Measurements from ENCODE around the gene PCSK1N.
"Not testable (repeated sequence)": the region's sequence is repeated elsewhere in the genome, so short reads cannot be mapped to it uniquely, and the experiment has no call there.

PCSK1N gene

DNA sequence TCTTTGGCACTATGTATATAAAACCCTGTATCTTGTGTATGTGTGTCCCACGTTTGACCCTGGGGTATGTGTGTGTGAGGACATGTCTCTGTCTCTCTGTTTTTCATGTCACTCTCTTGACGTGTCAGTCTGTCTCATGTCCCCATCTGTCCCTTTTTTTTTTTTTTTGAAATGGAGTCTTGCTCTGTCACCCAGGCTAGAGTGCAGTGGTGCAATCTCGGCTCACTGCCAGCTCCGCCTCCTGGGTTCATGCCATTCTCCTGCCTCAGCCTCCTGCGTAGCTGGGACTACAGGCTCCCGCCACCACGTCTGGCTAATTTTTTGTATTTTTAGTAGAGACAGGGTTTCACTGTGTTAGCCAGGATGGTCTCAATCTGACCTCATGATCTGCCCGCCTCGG is 16.0 kb downstream of the PCSK1N start:
- DNase-seq, result not testable (repeated sequence)

DNA sequence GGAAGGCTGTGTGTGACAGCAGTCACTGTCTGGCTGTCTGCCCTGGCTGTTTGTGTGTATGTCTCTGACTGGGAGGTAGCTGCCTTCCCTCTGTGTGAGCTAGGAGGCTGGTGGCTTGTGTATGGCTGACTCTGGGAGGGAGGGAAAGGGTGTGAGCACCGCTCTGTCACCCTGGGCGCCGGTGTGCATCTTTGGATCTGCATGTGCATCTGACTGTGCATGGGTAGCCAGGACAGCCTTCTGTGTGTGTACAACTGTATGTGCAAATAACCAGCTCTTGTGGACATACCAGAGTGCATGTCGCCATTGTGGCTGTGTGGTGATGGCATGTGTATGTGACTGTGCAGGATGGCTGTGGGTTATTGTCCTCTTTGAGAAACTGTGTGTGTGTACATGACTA is 16.5 kb downstream of the PCSK1N start:
- no peak for DNase-seq

DNA sequence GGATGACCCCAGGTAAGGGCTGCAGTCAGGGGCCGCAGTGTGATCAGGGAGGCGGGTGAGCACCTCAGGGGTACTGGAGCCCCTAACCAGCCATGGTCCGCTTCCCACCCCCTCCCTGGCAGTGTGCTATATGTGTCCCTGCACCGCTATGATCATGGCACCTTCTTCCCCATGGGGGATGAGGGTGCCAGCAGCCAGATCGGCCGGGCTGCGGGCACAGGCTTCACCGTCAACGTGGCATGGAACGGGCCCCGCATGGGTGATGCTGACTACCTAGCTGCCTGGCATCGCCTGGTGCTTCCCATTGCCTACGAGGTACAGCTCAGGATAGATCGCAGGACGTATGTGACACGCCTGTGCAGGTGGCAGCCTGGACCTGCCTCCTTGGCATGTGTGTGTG is 17.3 kb downstream of the PCSK1N start:
- no peak for DNase-seq

DNA sequence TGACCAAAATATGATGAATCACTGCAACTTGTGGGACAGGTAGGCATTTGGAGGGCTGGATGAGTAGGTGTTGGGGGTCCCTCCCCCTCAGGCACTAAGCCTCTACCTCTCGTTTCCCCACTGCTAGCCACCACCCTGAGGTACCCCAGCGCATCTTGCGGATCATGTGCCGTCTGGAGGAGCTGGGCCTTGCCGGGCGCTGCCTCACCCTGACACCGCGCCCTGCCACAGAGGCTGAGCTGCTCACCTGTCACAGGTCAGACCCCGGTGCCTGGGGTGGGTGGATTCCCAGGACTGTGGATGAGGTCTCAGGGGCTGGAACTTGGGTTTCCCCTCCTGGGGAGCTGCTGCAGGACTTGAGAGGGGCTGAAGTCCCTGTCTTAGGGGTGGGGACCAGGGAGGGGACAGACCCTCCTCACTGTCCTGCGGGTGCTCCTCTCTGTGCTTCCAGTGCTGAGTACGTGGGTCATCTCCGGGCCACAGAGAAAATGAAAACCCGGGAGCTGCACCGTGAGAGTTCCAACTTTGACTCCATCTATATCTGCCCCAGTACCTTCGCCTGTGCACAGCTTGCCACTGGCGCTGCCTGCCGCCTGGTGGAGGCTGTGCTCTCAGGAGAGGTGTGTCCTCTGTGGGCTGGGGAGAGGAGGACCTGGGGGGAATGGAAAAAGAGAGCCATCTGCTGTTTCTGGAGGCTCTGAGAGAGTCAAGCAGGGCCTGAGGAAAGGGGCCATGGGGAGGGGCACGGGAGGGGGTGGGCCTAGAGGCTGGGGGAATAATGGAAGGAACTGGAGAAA is 19.2 kb downstream of the PCSK1N start:
- no peak for DNase-seq

DNA sequence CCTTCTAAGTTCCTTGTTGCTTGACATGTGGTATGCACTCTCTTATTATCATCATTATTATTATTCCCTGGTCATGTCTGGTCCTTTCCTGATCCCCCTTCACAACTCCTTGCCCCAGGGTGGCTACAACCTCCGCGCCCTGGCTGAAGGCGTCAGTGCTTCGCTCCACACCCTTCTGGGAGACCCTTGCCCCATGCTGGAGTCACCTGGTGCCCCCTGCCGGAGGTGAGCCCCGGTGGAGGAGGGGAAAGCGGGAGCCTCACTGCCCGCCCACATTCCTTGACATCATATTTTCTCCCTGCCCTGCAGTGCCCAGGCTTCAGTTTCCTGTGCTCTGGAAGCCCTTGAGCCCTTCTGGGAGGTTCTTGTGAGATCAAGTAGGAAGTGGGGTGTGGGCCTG is 20.1 kb downstream of the PCSK1N start:
- DNase-seq, result no peak

DNA sequence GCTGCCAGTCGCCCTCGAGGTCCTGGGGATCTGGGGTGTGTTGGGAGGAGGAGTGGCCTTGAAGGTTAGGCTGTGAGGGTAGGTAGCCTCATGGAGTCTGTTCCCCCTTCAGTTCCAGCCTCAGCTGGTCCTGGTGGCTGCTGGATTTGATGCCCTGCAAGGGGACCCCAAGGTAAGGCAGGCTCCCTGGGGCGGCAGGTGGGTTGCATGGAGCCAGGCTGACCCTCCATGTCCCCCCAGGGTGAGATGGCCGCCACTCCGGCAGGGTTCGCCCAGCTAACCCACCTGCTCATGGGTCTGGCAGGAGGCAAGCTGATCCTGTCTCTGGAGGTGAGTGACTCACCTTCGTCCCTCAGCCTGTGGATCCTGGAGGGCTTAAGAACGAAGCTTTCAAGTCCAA is 20.7 kb downstream of the PCSK1N start:
- no peak for DNase-seq

DNA sequence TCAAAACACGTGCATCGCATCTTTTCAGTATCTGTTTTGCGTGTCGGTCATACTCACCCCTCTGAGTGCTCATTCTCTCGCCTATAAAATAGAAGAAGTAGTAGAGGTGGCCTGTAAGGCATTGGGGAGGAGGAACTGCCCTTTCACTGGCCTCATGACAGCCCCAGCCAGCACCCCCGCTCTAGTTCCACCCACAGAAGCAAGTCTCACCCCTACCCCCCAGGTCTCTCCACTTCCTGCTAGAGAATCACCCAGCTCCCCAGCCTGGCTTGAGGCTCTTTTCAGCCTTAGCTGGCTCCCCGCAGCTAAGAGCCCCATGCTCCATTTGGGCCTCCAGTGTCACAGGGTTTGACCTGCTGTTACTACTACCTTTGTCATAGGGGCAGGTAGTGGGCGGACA is 21.8 kb downstream of the PCSK1N start:
- DNase-seq, result no peak

DNA sequence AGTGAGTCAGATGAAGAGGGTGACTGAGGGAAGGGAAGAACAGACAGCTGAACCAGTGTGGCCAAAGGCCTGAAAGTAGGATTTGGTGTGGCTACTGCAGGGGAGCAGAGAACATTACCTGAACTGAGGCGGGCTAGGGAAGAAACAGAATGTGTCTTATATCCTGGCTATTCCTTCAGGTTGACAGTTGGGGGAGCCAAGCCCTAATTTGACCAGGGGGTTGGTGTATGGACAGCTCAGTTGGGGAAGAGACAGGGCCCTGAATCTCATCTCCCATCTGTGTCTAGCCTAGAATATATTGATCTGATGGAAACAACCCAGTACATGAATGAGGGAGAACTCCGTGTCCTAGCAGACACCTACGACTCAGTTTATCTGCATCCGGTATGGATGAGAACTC is 29.3 kb downstream of the PCSK1N start:
- DNase-seq, result no peak

DNA sequence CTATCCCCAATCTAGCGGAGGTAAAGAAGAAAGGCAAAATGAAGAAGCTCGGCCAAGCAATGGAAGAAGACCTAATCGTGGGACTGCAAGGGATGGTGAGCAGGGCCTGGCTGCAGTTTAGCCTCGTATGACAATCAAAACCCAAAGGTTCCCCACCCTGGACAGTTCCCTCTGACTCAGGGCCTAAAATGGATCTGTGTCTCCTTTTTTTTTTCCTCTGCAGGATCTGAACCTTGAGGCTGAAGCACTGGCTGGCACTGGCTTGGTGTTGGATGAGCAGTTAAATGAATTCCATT is 32.6 kb downstream of the PCSK1N start:
- no peak for DNase-seq

DNA sequence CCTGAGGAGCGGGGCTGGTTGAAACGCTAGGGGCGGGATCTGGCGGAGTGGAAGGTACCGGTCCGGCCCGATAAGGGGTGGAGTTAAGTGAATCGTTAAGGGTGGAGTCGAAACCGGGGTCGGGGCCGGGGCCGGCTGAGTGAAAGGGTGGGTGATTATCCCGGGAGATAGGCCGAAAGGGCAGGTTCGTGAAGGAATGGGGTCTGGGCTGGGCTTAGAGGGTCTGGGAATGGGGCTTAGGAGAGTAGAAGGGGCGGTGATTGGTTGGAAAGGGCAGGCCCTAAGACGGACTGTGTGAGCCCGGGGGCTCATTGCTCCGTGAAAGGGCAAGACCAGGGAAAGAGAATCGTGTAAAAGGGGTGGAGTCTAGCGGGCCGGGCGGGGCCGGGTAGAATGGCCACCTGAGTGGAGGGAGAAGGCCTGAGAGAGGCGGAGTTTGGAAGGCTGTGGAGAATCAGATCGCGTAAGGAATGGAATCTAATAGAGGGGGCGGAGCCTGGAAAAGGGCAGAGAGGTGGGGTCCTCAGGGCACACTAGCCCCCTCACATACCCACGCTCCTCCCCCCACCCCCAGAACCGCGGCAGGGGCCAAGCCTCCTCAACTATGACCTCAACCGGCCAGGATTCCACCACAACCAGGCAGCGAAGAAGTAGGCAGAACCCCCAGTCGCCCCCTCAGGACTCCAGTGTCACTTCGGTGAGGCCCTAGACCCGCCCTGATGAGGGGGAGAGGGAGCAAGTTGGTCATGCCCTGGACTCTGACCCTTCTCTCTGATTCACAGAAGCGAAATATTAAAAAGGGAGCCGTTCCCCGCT is 33.1 kb downstream of the PCSK1N start:
- DNase-seq, result peak; percentile 78

DNA sequence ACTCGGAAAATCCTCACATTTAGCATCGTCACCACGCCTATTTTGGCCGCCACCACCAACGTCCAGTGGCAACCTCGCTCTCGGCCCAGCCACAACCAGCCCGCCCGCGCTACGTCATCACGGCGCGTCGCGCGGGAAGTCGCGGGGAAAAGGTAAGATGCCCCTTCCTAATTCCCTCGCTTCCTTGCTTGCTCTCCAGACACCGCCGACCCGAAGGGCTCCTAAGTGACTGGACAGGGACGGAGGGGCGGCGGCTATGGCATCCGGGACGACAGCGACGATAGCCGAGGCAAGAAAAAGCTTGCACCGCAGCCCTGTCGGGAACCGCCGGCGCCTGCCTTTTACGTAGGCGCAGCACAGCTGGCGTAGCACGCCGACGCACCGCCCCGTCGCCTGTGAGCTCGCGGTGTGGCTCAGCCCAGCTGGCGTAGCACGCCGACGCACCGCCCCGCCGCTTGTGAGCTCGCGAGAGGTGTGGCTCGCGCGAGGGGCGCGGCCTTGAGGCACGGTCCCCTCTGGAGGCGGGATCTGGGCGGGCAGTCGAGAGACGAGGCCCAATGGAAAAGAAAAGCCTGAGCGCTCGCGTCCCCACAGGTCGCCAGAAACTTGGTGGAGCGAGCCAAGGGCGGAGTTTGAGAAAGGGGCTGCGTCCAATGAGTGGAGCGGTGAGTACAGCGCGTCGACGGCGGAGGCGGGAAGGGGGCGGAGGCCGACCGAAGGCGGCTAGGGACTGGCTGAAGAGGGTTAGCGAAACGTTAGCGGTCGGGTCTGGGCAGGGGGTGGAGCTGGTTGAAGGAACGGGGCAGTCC is 33.9 kb downstream of the PCSK1N start, which contains the start of gene HDAC6:
HDAC6 (plus strand) TSS at position 788 of the 809 bp plus-strand sequence. CDS start 626 bp downstream, outside the sequence.
- peak; percentile 96 for DNase-seq

DNA sequence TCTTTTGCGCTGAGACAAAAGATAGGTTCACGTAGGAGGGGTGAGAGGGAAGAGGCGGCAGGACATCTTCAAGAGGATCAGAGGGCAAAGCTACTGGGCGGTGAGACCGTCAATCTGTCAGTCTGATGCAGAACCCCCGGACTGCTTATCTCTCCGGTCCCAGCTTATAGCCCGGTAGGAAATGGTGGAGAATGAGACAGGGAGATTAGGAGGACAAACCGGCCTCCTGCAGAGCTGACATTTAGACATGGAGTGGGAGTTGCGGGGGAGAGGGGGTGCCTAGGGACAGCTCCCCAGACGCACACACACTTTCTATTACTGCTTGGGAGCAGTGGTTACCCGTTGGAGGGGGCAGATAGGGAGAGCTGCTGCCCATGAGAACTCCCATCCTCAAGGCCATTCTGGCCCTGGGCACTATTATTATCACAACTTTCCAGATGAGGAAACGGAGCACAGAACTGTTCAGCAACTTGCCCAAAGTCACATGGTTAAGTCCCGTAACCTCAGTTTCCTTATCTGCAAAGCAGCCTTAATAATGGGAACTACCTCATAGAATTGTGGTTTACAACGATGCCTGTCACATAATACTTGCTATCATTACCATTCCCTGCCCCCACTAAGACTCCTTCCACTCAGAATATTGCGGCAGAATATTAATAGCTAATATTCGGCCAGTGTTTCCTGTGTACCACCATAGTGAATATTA is 34.7 kb downstream of the PCSK1N start:
- DNase-seq, result no peak

DNA sequence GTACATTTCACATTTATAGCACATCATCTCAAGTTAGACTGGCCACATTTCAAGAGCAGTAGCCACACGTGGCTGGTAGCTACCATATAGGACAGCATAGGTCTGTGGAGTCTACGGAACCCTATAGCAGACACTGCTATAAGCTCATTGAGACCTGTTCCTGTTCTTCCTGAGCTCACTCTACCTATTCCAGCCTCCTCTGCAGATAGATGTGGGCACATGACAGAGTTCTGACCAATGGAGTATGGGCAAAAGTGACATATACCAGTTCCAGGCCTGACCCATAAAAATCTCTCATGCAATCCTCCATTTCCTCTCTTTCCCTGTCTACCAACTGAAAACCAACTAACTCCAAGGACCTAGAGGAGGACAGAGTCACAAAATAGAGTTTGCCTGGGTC is 37.1 kb downstream of the PCSK1N start:
- no peak for DNase-seq

DNA sequence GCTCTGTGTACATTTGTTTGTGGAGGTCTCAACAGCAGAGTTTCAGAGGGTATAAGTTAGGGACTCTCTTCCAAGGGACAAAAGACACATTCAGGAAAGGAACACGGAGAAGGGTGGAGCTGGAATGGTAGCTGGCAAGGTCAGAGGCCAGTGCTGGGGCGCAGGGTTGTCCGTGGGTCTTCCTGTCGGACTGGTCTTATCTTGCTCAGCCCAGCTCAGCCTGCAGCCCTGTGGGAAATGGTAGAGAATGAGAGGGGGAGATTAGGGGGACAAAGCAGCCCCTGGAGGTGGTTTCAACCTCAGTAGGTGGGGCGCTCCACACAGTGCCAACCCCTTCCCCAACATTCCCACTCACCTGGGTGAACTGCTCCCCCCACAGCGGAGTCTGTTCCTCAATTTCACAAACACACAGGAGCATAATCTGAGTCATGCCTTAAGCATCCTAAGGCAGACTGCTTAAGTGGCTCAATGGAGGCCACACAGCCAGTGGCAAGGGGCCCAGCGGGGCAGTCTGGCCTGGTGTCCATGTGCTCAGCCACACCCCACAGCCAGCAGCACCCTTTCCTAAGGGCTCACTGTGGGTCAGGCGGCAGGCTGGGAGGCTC is 40.4 kb downstream of the PCSK1N start:
- DNase-seq, result no peak

DNA sequence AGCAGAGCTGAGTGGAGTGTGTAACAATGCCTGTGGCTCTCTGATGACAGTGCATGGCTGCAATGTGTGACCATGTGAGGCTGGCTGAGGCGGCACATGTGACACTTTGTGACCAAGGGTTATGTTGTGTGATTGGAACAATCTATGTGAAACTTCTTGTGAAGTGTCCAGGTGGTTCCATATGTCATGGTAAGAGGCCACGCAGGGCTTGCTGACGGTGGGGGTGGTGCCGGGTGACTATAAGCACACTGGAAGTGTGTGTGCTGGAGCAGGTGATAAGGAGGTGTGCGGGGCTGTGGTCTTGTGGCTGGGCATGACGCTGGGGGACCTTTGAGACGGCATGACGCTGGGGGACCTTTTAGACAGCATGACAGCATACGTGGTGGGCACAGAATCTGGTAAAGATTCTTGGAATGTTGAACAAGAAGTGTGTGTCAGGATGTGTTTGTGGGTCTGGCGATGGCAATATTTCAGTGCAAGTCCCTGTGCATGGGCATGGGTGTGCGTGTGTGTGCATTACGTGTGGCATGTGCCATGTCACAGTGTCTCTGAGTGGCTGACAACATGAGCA is 41.0 kb downstream of the PCSK1N start:
- DNase-seq, result no peak

DNA sequence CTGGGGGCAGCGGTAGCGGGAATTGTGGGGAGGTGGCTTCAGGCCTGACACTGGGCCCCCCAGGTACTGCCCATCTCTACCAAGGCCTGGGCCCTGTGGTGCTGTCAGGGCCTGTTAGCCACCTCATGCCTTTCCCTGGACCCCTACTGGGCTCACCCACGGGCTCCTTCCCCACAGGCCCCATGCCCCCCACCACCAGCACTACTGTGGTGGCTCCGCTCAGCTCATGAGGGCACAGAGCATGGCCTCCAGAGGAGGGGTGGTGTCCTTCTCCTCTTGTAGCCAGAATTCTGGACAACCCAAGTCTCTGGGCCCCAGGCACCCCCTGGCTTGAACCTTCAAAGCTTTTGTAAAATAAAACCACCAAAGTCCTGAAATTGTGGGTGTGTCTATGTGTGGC is 41.5 kb downstream of the PCSK1N start:
- no peak for DNase-seq

DNA sequence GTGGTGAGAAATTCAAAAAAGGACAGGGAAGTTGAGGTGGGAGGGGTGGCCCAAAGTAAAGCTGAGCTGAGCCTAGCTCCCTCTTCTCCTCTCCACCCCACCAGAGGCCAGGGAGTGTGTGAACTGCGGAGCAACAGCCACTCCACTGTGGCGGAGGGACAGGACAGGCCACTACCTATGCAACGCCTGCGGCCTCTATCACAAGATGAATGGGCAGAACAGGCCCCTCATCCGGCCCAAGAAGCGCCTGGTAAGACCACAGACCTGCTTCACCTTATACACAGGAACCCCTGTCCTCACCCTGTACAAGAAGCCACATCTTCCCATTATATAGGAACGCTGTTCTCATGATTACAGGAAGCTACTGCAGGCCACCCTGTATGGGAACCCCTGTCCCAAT is 43.2 kb downstream of the PCSK1N start:
- DNase-seq, result no peak

DNA sequence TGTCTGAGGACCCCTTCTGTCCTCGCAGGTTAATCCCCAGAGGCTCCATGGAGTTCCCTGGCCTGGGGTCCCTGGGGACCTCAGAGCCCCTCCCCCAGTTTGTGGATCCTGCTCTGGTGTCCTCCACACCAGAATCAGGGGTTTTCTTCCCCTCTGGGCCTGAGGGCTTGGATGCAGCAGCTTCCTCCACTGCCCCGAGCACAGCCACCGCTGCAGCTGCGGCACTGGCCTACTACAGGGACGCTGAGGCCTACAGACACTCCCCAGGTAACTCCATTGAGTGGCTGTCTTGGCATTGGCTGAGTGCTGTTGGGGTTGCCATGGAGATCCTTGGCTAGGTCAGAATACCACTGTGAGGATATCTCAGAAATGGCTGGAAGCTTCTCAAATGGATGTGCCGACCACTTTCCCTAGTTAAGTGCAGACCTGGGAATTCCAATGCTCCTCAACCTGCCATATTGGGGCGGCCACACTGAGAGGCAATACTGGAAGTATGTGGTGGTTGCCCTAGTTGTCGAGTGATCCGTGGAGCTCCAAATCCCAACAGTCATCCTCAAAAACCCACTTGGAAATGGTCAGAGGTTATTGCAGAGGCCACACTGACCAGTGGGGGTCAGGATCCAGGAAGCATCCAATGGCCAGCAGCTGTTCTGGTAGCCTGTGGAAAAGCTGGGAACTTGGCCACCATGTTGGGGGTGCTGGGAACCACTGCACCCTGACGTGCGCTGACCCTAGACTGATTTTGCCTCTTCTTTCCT is 44.2 kb downstream of the PCSK1N start:
- no peak for DNase-seq

DNA sequence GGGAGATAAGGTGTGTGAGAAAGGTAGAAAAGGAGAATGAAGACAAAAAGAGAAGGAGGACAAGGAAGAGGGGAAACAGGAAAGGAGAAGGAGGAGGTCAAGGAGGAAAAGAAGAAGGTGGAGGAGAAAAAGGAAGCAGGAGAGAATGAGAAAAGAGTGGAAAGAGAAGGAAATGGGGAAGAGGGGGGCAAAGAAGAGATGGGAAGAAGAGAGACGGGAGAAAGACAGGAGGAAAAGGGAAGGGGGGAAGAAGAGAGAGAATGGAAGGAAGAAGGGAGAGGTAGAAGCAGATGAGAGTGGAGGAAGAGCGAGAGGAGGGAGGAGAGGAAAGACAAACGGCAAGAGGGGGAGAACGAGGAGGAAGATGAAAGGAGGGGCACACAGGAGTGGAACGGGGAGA is 44.9 kb downstream of the PCSK1N start:
- no peak for DNase-seq

DNA sequence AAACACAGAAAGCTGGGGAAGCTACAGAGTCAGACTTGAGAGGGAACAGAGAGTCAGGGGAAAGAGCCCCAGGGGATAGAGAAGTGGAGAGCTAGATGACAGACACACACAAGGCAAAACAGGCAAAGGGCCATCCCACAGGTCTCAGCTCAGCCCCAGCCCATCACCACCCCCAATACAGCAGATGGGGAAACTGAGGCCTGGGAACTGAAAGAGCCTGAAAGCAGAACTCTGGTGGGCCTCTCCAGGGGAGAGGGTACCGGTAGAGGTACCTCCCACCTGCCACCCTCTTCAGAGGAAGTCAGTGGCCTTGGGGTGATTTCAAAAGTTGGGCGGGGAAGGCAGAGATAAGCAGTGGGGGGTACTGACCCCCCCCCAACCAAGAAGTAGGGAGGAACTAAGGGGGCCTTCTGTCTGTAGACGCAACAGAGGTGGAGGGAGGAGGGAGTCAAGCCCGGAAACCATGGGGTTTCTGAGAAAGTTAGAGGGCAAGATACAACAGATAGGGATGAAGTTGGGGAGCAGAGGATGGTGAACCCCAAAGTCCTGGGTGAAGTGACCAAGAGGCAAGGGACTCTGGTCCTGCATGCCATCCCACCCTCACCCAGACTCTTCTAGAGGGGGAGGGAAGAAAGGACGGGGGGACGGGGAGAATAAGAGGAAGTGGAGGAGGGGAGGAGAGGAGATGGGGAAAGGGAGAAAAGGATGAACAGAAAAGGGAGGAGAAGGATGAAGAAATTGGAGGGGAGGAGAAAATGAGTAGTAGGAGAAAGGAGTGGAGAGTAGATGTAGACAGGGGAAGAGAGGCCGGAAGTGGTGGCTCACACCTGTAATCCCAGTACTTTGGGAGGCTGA is 45.8 kb downstream of the PCSK1N start:
- DNase-seq, result no peak
